ENCODE measurements around the gene UBASH3A. TPM values are rescaled to one million over a fixed set of nuclear protein-coding genes. Genes with fewer than 3 reads are reported as not detected.

The UBASH3A gene
- polyA plus RNA-seq, 1 donor (not counting 4 experiments of a cell fraction or from before 2014, with no cell fraction given), result not detected

DNA sequence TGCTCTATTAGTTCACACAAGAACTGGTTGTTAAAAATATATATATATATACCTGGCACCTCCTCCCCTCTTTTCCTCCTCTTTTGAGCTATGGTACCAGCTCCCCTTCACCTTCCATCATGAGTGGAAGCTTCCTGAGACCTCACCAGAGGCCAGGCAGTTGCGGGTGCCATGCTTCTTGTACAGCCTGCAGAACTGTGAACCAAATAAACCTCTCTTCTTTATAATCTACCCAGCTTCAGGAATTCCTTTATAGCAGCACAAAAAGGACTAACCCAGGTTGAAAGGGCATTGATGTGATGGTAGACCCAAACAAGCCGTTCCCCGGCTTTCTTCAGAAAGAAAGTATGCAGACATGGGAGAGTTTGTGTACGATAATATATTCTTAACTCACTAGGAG, 77.5 kb downstream of the UBASH3A start:
- Histone ChIP-seq H3K27me3 (ENCODE audit: control insufficient read depth, extremely low read depth, insufficient read depth, low read length) (no peaks in the 10 kb centered on the region), H3K79me2 (ENCODE audit: control insufficient read depth, insufficient read depth, low read length) (no peaks in the 10 kb centered on the region), H2AFZ (ENCODE audit: control insufficient read depth, low read length) (no peak overlapping the region), H3K4me3 (ENCODE audit: control insufficient read depth in 2 of 3, extremely low read depth in 1 of 3, insufficient read depth in 2 of 3, low read depth in 1 of 3, low read length in 3 of 3) (no peak overlapping the region), H3K27ac (ENCODE audit: control insufficient read depth, insufficient read depth, low read length) (no peak overlapping the region), H3K36me3 (ENCODE audit: control insufficient read depth in 2 of 2, extremely low read depth in 1 of 2, insufficient read depth in 2 of 2, low read length in 2 of 2) (no peaks in the 10 kb centered on the region), H3K9ac (ENCODE audit: control insufficient read depth, extremely low read depth, insufficient read depth, low read length) (no peak overlapping the region), H3K4me2 (ENCODE audit: control insufficient read depth, extremely low read depth, insufficient read depth, low read depth, low read length) (no peak overlapping the region), H3K4me1 (ENCODE audit: control insufficient read depth, extremely low read depth, insufficient read depth, low read length) (no peaks in the 10 kb centered on the region), H3K9me1 (ENCODE audit: control insufficient read depth, extremely low read depth, insufficient read depth, low read length) (no peaks in the 10 kb centered on the region), H4K20me1 (ENCODE audit: control insufficient read depth, extremely low read depth, insufficient read depth, low read length) (no peaks in the 10 kb centered on the region), H3K9me3 (ENCODE audit: control insufficient read depth, low read depth, low read length) (no peaks in the 10 kb centered on the region)
- dilution Hi-C loops (cut with MboI; ENCODE audit: extremely low pct_ligation_motif_present, low sequenced_read_pairs), result no loop called here
- no peak for DNase-seq (ENCODE audit: low read depth, low spot score)
- no peak for TF ChIP-seq EZH2 (IDR thresholded peaks at IDR 0.05; ENCODE audit: low read length)
- TF ChIP-seq, protein P1, sequence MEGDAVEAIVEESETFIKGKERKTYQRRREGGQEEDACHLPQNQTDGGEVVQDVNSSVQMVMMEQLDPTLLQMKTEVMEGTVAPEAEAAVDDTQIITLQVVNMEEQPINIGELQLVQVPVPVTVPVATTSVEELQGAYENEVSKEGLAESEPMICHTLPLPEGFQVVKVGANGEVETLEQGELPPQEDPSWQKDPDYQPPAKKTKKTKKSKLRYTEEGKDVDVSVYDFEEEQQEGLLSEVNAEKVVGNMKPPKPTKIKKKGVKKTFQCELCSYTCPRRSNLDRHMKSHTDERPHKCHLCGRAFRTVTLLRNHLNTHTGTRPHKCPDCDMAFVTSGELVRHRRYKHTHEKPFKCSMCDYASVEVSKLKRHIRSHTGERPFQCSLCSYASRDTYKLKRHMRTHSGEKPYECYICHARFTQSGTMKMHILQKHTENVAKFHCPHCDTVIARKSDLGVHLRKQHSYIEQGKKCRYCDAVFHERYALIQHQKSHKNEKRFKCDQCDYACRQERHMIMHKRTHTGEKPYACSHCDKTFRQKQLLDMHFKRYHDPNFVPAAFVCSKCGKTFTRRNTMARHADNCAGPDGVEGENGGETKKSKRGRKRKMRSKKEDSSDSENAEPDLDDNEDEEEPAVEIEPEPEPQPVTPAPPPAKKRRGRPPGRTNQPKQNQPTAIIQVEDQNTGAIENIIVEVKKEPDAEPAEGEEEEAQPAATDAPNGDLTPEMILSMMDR (optimal IDR thresholded peaks at IDR 0.05 in 1 of 3, IDR thresholded peaks at IDR 0.05 in 1 of 3, conservative IDR thresholded peaks at IDR 0.05 in 1 of 3; ENCODE audit: extremely low read depth in 1 of 3, insufficient read depth in 2 of 3, low read length in 3 of 3), result no peak
- FAIRE-seq, result no peak

- no peak for FAIRE-seq
- Histone ChIP-seq H4K20me1 (ENCODE audit: control insufficient read depth, extremely low read depth, insufficient read depth, low read length) (no peaks in the 10 kb centered on the region), H3K79me2 (ENCODE audit: control insufficient read depth, insufficient read depth, low read length) (no peaks in the 10 kb centered on the region), H3K27me3 (ENCODE audit: control insufficient read depth, extremely low read depth, insufficient read depth, low read length) (no peaks in the 10 kb centered on the region), H2AFZ (ENCODE audit: control insufficient read depth, low read length) (no peak overlapping the region), H3K9me3 (ENCODE audit: control insufficient read depth, low read depth, low read length) (no peaks in the 10 kb centered on the region), H3K4me3 (ENCODE audit: control insufficient read depth in 2 of 3, extremely low read depth in 1 of 3, insufficient read depth in 2 of 3, low read depth in 1 of 3, low read length in 3 of 3) (no peak overlapping the region), H3K36me3 (ENCODE audit: control insufficient read depth in 2 of 2, extremely low read depth in 1 of 2, insufficient read depth in 2 of 2, low read length in 2 of 2) (no peaks in the 10 kb centered on the region), H3K4me1 (ENCODE audit: control insufficient read depth, extremely low read depth, insufficient read depth, low read length) (peaks cover 8% of the 10 kb centered on the region), H3K27ac (ENCODE audit: control insufficient read depth, insufficient read depth, low read length) (no peak overlapping the region), H3K9ac (ENCODE audit: control insufficient read depth, extremely low read depth, insufficient read depth, low read length) (no peak overlapping the region), H3K4me2 (ENCODE audit: control insufficient read depth, extremely low read depth, insufficient read depth, low read depth, low read length) (no peak overlapping the region), H3K9me1 (ENCODE audit: control insufficient read depth, extremely low read depth, insufficient read depth, low read length) (no peaks in the 10 kb centered on the region)
- no peak for DNase-seq (ENCODE audit: low read depth, low spot score)
- TF ChIP-seq EZH2 (IDR thresholded peaks at IDR 0.05; ENCODE audit: low read length), result no peak
- TF ChIP-seq, protein P1 (optimal IDR thresholded peaks at IDR 0.05 in 1 of 3, IDR thresholded peaks at IDR 0.05 in 1 of 3, conservative IDR thresholded peaks at IDR 0.05 in 1 of 3; ENCODE audit: extremely low read depth in 1 of 3, insufficient read depth in 2 of 3, low read length in 3 of 3), result no peak
- dilution Hi-C loops (cut with MboI; ENCODE audit: extremely low pct_ligation_motif_present, low sequenced_read_pairs), result no loop called here
These were observed 81.3 kb downstream of the UBASH3A start for GRCh38 chr21:42484966-42485365.
